ENCODE data around the gene SEL1L3.
A peak's percentile ranks its signal among the peaks of the same experiment; 100 is the strongest.
"Not testable (repeated sequence)": the region's sequence is repeated elsewhere in the genome, so short reads cannot be mapped to it uniquely, and the experiment has no call there.

Gene SEL1L3

GRCh38 chr4:25879587-25879986, 16.8 kb upstream of the SEL1L3 start:
- DNase-seq, result no peak

GRCh38 chr4:25879091-25879584, 16.4 kb upstream of the SEL1L3 start:
- DNase-seq, result no peak

DNA sequence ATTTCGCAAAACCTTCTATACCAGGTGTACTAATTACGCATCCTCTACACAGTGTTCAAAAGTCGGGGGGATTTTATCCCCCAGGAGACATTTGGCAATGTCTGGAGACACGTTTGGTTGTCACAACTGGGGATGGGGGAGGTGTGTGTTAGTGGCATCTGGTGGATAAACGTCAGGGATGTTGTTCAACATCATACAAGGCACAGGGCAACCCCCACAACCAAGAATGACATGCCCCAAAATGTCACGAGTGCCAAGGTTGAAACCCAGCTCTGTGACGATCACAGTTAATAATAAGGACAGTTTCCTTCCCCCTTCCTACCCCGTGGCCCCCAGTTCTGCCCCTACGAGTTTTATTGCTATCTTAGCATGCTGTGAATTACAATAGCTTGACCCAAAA, 15.9 kb upstream of the SEL1L3 start:
- DNase-seq, result no peak

DNA sequence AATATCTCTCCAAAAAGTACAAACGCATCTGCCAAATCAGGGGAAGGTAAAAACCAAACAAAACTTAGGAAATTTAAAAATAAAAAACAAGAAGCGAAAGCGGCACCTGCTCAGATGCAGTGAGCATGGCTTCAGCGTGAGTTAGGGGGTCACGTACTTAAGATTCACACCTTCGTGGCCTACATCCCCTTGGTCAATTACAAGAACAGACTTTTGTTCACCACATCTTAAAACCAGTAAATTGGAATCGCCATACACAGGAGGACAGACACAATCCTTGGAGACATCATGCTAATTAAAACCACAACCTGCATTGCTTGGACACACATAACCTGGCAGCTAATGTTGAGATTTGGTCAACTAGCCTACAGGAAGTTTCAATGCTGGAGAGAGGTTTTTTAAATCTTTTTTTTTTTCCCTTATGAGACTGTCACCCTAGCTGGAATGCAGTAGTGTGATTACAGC, 12.5 kb upstream of the SEL1L3 start:
- no peak for DNase-seq

- no peak for DNase-seq
These were observed 11.9 kb upstream of the SEL1L3 start for GRCh38 chr4:25874655-25875054.

GRCh38 chr4:25873632-25874129, 10.9 kb upstream of the SEL1L3 start:
- no peak for DNase-seq

- no peak for DNase-seq
These were observed 10.3 kb upstream of the SEL1L3 start for GRCh38 chr4:25872851-25873631.

DNA sequence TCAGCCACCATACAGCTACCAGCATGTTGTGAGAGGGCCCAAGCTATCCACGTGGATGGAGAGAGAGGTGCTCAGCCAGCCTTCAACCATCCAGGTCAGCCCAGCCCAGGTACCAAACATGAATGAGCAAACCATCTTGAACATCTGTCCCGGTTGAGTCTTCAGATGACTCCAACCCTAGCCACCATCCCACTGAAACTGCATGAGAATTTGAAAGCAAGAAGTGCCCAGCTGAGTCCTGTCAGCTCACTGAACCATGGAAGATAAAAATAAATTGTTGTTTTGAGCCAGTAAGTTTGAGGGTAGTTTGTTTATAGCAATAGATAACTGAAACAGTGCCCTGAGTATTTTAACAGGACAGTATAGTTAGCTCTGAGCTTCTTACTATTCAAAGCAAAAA, 7.3 kb upstream of the SEL1L3 start:
- DNase-seq, result no peak

- no peak for DNase-seq
These were observed 5.0 kb upstream of the SEL1L3 start for GRCh38 chr4:25867781-25868294.

GRCh38 chr4:25866401-25866800, 3.6 kb upstream of the SEL1L3 start:
- not testable (repeated sequence) for DNase-seq

- DNase-seq, result no peak
These were observed 2.8 kb upstream of the SEL1L3 start for GRCh38 chr4:25865586-25865985.

GRCh38 chr4:25863831-25864418, 1.1 kb upstream of the SEL1L3 start:
- DNase-seq, result no peak

DNA sequence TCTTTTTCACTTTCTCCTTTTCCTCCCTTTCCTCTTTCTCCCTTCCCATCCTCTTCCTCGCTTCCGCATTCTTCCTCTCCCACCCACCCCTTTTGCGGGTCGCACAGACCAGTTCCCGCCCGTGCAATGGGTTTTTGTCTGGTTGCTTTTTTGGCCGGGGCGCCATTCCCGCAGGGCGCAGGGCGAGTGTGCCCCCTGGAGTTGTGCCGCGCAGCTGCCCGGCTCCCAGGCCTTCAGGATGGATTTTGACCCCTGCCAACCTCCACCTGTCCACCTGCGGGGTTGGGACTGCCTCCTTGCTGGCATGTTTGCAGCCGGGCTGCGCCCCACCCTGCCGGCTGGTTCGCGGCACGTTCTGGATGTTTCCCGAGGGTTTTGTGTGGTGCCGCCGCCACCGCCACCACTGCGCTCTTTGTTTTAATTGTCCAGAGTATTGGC, 578 bp upstream of the SEL1L3 start:
- peak in 1 of 4 experiments; percentile 2 for DNase-seq

- DNase-seq, result peak in 3 of 4 experiments; percentile 3 to 13 (median 4)
These were observed 807 bp downstream of the SEL1L3 start for GRCh38 chr4:25861951-25862410.

GRCh38 chr4:25861280-25861950, 1.4 kb downstream of the SEL1L3 start:
- no peak for DNase-seq

DNA sequence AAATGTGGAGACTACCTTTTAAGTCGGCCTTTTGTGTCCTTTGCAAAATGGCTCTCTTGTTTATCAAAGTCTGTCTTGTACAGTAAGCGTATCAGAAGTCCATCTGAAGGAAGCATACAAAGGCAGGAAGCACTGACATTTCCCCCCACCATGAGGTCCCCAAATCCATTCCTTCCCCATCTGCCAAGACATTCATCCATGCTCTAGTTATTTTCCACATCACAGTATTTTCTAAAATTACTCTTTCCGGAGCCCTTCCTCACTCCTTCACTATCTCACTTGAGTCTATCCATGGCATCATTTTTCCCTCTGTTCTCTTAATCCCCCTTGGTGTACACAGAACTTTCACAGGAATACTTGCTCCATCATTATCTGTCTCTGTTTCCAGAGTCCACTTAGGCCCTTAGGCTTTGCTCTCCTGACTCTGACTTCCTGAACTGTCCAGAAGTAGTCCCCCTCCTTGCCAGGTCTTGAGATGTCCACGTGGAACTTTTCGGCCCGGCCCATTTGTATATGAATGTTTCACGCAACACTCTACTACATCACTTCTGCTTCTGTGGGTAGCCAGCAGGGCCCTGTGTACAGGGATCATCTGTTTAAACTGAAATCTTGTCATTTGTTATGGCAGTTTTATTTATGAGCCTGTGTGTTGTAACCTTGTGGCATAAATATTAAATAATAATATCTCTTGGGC, 2.1 kb downstream of the SEL1L3 start:
- no peak for DNase-seq

DNA sequence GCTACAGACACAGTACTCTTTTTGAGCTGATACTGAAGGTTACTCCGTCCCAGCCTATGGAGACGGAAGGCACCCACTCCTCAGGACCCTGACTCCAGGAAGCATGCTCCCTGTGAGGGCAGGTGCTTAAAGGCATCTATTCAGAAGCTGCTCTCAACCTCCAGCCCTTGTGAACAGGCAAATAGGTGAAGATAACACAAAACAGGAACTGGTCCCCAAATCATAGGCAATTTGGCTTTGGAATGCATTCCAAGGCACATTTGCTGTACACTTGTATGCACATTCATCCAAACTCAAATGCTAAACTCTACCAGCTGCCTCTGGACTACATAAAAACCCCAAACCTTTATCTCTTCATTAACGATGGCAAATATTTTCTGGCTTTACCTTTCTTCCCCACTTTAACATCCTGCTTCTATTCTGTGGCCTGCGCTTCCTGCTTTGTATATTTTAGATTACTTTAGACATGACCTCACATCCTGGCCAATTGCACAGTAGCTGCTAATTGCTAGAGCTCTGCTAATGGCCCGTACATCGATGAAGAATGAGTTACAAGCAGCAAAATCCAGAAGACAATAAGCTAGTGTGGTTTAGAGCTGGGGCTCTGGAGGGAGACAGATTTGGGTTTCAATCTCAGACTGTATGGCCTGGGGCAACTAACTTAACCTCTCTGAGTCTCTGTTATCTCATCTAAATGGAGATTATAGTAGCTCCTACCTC, 3.2 kb downstream of the SEL1L3 start:
- peak in 2 of 4 experiments; percentile 2 to 21 for DNase-seq

- no peak for DNase-seq
These were observed 4.9 kb downstream of the SEL1L3 start for GRCh38 chr4:25857851-25858400.

GRCh38 chr4:25857403-25857802, 5.4 kb downstream of the SEL1L3 start:
- no peak for DNase-seq

DNA sequence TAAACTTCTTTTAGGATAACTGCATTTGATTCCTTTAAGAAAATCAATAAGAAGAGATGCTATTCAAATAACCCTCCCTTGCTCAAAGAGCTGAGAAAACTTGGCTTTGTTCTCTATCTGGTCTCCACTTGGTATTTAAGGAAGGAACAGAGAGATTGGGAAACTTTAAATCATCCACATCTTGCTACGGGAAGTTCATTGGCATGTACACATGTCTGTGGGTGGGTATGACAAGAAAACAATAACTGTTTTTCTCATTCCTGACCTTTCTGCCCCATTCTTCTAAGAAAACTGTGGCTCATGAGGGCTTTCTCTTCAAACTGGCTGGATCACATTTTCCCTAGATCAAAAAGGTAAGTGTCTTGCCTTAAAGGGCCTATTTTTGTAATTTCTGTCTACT, 6.0 kb downstream of the SEL1L3 start:
- no peak for DNase-seq

DNA sequence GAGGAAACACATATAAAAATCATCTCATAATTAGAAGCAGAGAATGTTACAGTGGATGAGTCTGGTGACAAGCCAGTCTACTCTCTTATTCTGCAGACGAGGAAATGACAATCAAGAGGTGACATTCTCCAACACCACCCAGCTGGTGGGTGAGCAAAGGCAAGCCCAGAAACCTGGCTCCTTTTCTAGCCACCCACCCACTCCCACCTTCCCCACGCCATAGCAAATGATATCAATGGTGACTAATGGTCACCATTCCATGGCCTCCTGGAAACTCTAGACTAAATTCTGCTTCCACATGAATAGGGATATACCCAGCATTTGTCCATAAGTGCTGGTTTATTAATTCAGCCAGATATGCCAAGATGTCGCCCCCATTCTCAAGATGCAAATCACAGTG, 10.7 kb downstream of the SEL1L3 start:
- DNase-seq, result no peak

DNA sequence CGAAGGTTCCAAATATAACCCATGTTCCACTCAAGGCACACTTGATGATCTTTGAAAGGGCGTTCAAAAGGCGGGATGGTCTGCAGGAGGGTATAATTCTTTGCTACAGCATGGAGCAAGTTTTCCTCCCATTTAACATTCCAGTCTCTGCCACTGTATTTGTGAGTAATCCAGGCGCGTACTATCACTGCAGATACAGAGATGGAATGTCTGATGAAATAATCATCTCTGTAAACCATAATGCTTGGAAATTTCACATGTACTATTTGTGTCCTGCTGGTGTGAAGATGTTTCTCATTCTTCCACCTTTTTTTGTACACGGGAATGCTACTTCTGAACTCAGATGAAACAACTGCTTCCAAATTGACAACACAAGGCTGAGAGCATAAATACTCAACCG, 15.5 kb downstream of the SEL1L3 start:
- no peak for DNase-seq
